ENCODE results near the gene THAP7. TPM values are rescaled to one million over a fixed set of nuclear protein-coding genes. Genes with fewer than 3 reads are reported as not detected.

Gene THAP7
- total RNA-seq, 1 experiment from 2014 or later: 38.5 TPM

GRCh38 chr22:20977019-20977418 lies 24.9 kb downstream of the THAP7 start:
- TF ChIP-seq, protein P1, sequence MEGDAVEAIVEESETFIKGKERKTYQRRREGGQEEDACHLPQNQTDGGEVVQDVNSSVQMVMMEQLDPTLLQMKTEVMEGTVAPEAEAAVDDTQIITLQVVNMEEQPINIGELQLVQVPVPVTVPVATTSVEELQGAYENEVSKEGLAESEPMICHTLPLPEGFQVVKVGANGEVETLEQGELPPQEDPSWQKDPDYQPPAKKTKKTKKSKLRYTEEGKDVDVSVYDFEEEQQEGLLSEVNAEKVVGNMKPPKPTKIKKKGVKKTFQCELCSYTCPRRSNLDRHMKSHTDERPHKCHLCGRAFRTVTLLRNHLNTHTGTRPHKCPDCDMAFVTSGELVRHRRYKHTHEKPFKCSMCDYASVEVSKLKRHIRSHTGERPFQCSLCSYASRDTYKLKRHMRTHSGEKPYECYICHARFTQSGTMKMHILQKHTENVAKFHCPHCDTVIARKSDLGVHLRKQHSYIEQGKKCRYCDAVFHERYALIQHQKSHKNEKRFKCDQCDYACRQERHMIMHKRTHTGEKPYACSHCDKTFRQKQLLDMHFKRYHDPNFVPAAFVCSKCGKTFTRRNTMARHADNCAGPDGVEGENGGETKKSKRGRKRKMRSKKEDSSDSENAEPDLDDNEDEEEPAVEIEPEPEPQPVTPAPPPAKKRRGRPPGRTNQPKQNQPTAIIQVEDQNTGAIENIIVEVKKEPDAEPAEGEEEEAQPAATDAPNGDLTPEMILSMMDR (conservative IDR thresholded peaks at IDR 0.05; ENCODE audit: low read depth, low read length): no peak
- TF ChIP-seq EZH2 (IDR thresholded peaks at IDR 0.05; ENCODE audit: borderline replicate concordance, low read depth, low read length, poor library complexity, severe bottlenecking): no peak
- POLR2A ChIA-PET (ENCODE audit: low non-redundant PET): no interaction called here
- DNase-seq (ENCODE audit: low spot score): no peak
- peaks cover 5% of the 10 kb centered on the region for H3K4me1 ChIP-seq (ENCODE audit: insufficient read depth, low read length, poor library complexity, severe bottlenecking)
- H3K27me3 ChIP-seq (replicated peaks; ENCODE audit: insufficient read depth, low read depth, low read length, poor library complexity): no peaks in the 10 kb centered on the region
- no peaks in the 10 kb centered on the region for H3K36me3 ChIP-seq (ENCODE audit: insufficient read depth, low read length, poor library complexity, severe bottlenecking)
- no peak overlapping the region for H3K27ac ChIP-seq (ENCODE audit: low read depth, low read length, poor library complexity, severe bottlenecking)
- CTCF ChIA-PET: no interaction called here
- BruUV-seq (replicated peaks): no TSS peak
- H3K9me3 ChIP-seq (ENCODE audit: low read depth, low read length, poor library complexity, severe bottlenecking): peaks cover 10% of the 10 kb centered on the region
- H3K4me3 ChIP-seq (ENCODE audit: low read depth, low read length, poor library complexity, severe bottlenecking): no peak overlapping the region
- intact Hi-C loops (cut with micrococcal nuclease; ENCODE audit: unreplicated experiment): no loop called here

DNA sequence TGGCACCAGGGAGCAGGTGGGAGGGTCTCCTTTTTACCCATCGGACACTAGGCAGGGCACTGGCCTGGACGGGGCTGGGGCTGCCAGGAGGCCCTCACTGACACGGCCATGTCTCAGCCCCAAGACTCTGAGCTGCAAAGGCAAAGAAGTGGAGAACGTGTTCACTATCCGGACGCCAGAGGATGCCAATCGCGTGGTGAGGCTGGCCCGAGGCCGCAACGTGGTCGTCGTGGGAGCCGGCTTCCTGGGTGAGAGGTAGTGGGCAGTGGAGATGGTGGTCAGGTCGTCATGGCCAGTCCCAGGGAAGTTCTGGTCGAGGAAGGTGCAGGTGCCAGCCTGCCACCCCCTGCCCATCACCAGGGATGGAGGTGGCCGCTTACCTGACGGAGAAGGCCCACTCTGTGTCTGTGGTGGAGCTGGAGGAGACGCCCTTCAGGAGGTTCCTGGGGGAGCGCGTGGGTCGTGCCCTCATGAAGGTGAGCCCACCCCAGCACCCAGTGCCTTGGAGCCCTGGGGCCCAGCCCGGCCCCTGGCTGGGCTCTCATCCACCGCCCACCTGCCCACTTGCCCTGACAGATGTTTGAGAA lies 25.5 kb downstream of the THAP7 start:
- peaks cover 10% of the 10 kb centered on the region for H3K9me3 ChIP-seq (ENCODE audit: low read depth, low read length, poor library complexity, severe bottlenecking)
- CTCF ChIA-PET: no interaction called here
- no TSS peak for BruUV-seq (replicated peaks)
- TF ChIP-seq, protein P1 (conservative IDR thresholded peaks at IDR 0.05; ENCODE audit: low read depth, low read length): no peak
- no peak for TF ChIP-seq EZH2 (IDR thresholded peaks at IDR 0.05; ENCODE audit: borderline replicate concordance, low read depth, low read length, poor library complexity, severe bottlenecking)
- H3K4me1 ChIP-seq (ENCODE audit: insufficient read depth, low read length, poor library complexity, severe bottlenecking): peaks cover 7% of the 10 kb centered on the region
- POLR2A ChIA-PET (ENCODE audit: low non-redundant PET): no interaction called here
- no peak for DNase-seq (ENCODE audit: low spot score)
- no peak overlapping the region for H3K4me3 ChIP-seq (ENCODE audit: low read depth, low read length, poor library complexity, severe bottlenecking)
- H3K27ac ChIP-seq (ENCODE audit: low read depth, low read length, poor library complexity, severe bottlenecking): no peak overlapping the region
- intact Hi-C loops (cut with micrococcal nuclease; ENCODE audit: unreplicated experiment): no loop called here
- H3K36me3 ChIP-seq (ENCODE audit: insufficient read depth, low read length, poor library complexity, severe bottlenecking): no peaks in the 10 kb centered on the region
- no peaks in the 10 kb centered on the region for H3K27me3 ChIP-seq (replicated peaks; ENCODE audit: insufficient read depth, low read depth, low read length, poor library complexity)

- ChIA-PET CTCF (no interaction called here), POLR2A (ENCODE audit: low non-redundant PET) (no interaction called here)
- Histone ChIP-seq H3K27ac (ENCODE audit: low read depth, low read length, poor library complexity, severe bottlenecking) (no peak overlapping the region), H3K36me3 (ENCODE audit: insufficient read depth, low read length, poor library complexity, severe bottlenecking) (no peaks in the 10 kb centered on the region), H3K9me3 (ENCODE audit: low read depth, low read length, poor library complexity, severe bottlenecking) (peaks cover 10% of the 10 kb centered on the region), H3K27me3 (replicated peaks; ENCODE audit: insufficient read depth, low read depth, low read length, poor library complexity) (no peaks in the 10 kb centered on the region), H3K4me3 (ENCODE audit: low read depth, low read length, poor library complexity, severe bottlenecking) (no peak overlapping the region), H3K4me1 (ENCODE audit: insufficient read depth, low read length, poor library complexity, severe bottlenecking) (peaks cover 8% of the 10 kb centered on the region)
- TF ChIP-seq, protein P1 (conservative IDR thresholded peaks at IDR 0.05; ENCODE audit: low read depth, low read length): no peak
- no peak for TF ChIP-seq EZH2 (IDR thresholded peaks at IDR 0.05; ENCODE audit: borderline replicate concordance, low read depth, low read length, poor library complexity, severe bottlenecking)
- intact Hi-C loops (cut with micrococcal nuclease; ENCODE audit: unreplicated experiment): no loop called here
- no TSS peak for BruUV-seq (replicated peaks)
- DNase-seq (ENCODE audit: low spot score): no peak
Measured at GRCh38 chr22:20975541-20976290, 26.2 kb downstream of the THAP7 start.

Measured in A673 (cell line).